Stimulated activated CD4-positive, alpha-beta T cell treated with anti-CD3 and anti-CD28 coated beads, TNF-alpha, amount 100 ng/mL, for 24 hours (primary cell): Measurements from ENCODE around the gene FAM171A2.

Experiments used
- DNase-seq, 3 experiments: peaks; one replicate each; pipeline ENCODE4 v3.0.0-alpha.2; 2020; ENCODE audit warnings: low read depth in 3 of 3

FAM171A2 gene

DNA sequence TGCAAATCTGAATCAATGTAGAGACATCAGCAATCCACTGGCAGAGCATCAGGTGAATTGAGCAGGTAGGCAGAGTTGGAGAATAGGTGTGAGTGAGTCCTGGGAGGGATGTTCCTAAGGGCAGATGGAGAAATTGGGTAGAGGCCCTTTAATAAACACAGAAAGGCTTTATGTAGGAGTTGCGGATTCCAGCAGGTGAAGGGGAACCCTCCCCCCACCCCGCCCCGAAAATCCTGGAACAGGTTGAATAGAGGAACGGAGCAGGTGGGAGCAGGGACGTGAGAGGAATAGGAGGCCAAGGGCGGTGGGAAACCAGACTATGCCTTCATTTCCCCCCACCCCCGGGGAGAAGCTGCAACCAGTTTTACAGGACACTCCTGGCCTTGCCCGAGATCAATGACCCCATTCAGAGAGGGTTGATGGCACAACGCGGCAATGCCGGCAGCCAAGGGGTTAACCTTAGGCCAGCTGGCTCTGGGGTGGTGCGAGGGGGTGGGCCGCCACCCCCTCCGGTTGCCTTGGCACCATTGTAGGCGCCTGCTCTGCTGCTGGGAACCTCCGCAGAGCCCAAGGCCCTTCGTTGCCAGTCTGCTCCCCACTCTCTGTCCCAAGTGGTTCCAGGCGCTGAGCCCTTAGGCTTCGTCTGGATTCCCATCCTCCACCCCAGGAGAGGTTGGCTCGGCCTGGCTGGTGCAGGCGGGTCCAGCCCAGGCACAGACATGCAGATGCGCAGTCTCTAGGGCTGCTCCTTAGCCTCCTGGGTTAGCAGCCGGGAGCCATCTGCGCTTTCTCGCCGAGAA is 56.1 kb downstream of the FAM171A2 start:
- DNase-seq, result no peak

DNA sequence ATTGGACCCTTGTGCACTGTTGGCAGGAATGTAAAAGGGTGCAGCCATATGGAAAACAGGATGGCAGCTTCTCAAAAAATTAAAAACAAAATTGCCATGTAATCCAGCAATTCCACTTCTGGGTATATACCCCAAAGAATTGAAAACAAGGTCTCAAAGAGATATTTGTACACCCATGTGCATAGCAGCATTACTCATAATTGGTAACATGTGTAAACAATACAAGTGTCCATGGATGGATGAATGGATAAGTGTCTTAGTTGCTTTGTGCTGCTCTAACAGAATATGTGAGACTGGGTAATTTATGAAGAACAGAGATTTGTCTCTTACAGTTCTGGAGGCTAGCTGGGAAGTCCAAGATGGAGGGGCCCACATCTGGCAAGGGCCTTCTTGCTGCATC is 59.0 kb downstream of the FAM171A2 start:
- no peak for DNase-seq
